Activated T-helper 1 cell treated with Interleukin-2 at 50 U/mL for 16 hours (primary cell): ENCODE data around the gene MTOR.
"Not testable (repeated sequence)": the region's sequence is repeated elsewhere in the genome, so short reads cannot be mapped to it uniquely, and the experiment has no call there.

Experiments
- DNase-seq: peaks from one replicate; pipeline ENCODE4 v3.0.0-alpha.2; 2020; ENCODE audit warnings: low read depth

The MTOR gene

GRCh38 chr1:11280719-11281376, 18.5 kb upstream of the MTOR start:
- no peak for DNase-seq

- DNase-seq = no peak
These were observed 17.3 kb upstream of the MTOR start for GRCh38 chr1:11279630-11280029.

DNA sequence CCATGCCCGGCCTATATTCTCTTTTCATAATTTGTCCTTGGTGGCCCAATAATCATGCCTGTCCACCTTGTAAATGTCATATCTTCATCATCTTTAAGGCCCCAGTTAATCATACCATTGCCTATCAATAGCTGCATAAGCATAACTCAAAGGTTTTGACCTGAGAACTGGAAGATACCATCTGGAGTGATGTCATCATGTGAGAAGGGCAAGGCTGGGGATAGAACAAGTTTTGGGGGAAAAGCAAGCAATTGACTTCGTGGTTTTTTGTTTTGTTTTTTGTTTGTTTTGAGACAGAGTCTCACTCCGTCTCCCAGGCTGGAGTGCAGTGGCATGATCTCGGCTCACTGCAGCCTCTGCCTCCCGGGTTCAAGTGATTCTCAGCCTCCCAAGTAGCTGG, 16.8 kb upstream of the MTOR start:
- no peak for DNase-seq

DNA sequence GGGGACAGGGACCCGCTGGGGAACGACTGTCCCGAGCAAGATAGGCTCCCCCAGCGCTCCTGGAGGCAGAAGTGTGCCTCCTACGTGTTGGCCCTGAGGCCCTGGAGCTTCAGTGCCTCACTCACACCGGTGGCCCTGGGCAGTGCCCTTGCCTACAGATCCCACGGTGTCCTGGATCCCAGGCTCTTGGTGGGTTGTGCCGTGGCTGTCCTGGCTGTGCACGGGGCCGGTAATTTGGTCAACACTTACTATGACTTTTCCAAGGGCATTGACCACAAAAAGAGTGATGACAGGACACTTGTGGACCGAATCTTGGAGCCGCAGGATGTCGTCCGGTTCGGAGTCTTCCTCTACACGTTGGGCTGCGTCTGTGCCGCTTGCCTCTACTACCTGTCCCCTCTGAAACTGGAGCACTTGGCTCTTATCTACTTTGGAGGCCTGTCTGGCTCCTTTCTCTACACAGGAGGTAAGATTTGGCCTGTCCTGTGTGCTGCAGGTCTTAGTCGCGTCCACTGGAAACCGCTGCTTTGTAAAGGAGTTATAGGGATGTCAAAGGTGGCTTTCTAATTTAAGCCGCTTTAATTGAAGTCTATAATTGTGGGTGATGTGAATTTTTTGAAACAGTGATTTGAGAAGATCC, 11.4 kb upstream of the MTOR start:
- DNase-seq = no peak

- peak; percentile 77 for DNase-seq
These were observed 10.7 kb upstream of the MTOR start, which contains the start of gene UBIAD1 for GRCh38 chr1:11272832-11273594. TSS of gene UBIAD1 (plus strand) at chr1:11273198. CDS start at chr1:11273532, 334 bp downstream.

DNA sequence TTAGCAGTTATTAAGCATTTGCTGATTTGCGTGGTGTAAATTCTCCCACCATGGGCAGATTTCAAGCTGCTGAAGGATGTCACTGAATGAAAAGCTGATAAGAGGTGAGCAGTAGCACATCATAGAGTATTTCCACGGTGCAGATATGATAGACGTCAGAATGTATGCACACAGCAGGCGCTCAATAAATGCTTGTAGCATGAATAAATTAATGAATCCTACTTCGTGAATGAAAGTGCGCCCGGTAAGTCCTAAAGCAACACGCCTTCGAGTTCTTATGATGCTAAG, 10.1 kb upstream of the MTOR start:
- DNase-seq = no peak

- DNase-seq = not testable (repeated sequence)
These were observed 5.3 kb upstream of the MTOR start for GRCh38 chr1:11267350-11268337.

DNA sequence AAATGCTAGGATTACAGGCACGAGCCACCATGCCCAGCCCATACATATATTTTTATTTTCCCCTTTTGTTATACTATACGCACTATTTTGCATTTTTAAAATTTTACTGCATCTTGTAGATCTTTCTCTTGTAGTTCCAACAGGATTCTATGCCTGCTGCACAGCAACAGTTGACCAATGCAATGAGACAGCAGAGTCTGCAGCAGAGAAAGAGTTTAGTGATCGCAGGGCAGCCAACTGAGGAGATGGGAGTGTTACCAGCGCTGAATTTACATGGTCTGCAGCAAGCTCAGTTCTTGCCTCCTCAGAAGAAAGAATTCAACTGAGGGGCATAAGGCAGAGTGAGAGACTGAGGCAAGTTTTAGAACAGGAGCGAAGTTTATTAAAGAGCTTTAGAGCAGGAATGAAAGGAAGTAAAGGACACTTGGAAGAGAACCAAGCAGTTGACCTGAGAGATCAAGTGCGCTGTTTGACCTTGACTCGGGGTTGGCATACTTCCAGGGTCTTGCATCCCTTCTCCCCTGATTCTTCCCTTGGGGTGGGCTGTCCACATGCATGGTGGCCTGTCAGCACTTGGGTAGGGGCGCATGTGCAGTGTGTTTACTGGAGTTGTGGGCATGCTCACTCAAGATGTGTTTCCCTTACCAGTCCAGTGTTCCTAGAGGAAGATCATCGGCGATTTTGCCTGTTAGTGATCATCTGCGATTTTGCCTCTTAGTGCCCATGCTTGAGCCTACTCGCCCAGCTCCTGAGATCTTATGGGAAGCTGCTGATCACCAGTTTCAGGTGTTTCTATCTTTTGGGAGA, 4.1 kb upstream of the MTOR start:
- DNase-seq = no peak

DNA sequence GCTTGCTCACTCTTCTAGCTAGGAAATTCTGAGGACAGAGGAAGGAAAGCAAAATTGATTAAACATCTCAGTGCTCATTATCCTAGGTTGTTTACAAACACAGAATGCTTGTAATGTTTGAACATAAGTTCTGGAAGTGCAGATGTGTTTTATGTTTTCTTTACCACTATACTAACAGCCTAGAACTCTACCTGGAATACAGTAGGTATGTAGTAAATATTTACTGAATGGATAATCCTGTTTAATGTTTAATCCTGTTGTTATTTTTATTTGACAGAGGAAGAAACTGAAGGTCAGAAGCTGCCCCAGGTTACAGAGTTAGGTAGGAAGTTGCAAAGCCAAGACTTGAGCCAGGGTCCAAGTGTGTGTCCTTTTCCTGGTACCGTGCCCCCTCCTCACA, 6.1 kb downstream of the MTOR start:
- no peak for DNase-seq

DNA sequence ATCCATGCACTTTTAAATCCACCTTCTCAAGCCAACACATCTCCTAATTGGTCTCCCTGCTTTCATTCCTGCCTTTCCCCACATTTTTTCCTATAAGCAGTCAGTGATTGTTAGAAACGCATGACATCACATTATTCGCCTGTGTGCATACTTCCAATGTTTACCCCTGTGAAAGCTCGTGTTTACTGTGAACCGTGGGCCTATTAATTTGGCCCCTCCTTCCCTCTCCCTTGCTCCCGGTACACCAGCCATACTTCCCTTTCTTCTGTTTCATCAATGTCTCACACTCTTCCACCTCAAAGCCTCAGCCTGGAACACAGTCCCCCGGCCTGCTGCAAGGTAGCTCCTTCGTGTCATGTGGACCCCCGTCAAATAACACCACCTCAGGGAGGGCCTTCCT, 9.1 kb downstream of the MTOR start:
- DNase-seq = no peak

DNA sequence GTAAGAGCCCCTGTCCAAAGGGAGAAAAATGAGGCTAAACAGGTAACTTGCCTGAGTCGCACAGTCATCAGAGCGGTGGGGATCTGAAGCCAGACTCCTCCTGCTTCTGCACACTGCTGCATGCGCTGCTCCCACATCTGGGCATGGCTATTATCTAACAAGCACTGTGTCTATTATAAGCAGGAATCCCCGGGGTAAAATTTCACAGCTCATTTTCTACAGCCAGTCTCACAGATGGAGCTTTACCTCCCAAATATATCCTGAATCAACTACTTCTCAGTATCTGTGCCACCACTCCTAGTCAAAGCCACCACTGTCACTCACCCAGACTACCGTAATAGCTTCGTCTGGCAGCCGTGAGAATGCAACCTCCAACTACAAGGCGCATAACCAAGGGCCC, 9.8 kb downstream of the MTOR start:
- no peak for DNase-seq

DNA sequence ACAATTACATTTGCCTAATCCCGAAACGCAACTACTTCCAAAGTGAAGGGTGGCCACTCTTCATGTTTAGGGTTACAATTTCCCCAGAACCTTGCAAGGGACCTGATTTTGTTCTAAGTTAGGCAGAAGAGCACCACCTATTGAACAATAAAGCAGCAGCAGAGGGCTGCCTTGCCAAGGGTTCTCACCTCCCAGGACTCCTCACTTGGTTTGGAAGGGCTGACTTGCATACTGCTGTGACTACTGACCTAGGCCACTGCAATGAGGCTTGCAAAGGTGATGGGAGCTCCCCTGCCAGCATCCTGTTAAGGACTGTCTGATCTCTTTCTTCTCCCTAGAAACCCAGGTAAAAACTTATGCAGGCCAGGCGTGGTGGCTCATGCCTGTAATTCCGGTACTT, 14.2 kb downstream of the MTOR start:
- DNase-seq = no peak

GRCh38 chr1:11245904-11246719, 16.2 kb downstream of the MTOR start:
- no peak for DNase-seq

- no peak for DNase-seq
These were observed 17.1 kb downstream of the MTOR start for GRCh38 chr1:11245248-11245647.

- DNase-seq = no peak
These were observed 24.0 kb downstream of the MTOR start for GRCh38 chr1:11238311-11238710.

GRCh38 chr1:11237356-11237755, 25.0 kb downstream of the MTOR start:
- no peak for DNase-seq

DNA sequence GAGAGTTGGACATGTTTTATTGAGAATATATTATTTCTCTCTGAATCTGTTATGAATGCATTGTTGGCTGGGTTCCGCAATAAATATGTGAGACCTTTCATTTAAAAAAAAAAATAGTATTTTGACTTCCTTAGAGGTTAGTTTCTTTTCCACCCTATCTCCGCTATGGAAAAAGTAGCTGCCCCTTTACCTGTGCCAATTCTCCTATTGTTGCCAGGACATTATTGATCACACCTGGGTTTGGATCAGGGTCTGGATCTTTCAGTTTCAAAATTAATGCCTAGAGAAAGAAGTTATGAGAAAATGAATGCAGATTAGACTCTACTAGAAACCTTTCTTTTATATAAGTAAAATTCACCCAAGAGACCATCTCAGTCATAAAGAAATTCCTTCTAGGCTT, 29.1 kb downstream of the MTOR start:
- DNase-seq = no peak

- no peak for DNase-seq
These were observed 33.1 kb downstream of the MTOR start for GRCh38 chr1:11229203-11229602.

DNA sequence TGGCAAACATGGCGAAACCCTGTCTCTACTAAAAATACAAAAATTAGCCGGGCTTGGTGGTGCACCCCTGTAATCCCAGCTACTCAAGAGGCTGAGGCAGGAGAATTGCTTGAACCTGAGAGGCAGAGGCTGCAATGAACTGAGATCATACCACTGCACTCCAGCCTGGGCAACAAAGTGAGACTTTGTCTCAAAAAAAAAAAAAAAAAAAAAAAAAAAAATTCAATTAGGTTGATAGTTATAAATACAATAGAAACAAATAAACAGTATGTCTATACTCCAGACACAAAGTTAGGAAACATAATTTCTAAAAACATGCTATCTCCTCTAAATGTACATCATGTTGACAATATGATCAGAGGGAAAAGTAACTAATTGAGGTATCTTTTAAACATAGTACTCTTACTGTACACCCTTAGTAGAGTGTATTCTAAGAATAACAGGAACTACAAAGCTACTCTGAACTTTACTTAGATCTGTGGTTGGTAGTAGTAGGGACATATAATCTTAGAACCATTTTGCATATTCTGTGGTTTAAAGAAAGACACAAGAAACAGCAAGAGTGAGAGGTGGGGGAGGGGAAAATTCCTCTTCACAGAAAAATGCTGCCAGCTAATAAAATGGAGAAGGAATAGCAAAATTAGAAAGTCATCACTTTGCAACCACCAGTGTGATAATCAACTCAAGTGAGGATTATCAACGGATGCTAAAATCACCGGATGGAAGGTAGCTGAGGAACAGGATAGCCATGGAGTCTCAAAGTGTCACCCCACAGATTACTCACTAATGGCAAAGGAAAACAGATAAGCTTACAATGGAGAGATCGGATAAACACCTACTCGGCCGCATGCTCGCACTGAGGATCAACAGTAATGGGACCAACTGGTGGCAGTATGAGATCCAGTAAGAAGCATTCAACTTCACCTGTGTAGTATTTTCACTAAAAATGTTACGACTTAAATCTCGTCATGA, 35.0 kb downstream of the MTOR start:
- no peak for DNase-seq
